Measurements from ENCODE around the gene CEBPE. TPM values are rescaled to one million over a fixed set of nuclear protein-coding genes. Genes with fewer than 3 reads are reported as not detected.
"Not testable (repeated sequence)": the region's sequence is repeated elsewhere in the genome, so short reads cannot be mapped to it uniquely, and the experiment has no call there.

CEBPE gene
- total RNA-seq, 4 donors from 2014 or later = not detected

- Histone ChIP-seq H3K9me3 (no peaks in the 10 kb centered on the region), H3K27ac (no peak overlapping the region), H3K36me3 (no peaks in the 10 kb centered on the region), H3K27me3 (peaks cover 0 to 11% of the 10 kb centered on the region in 2 donors), H3K4me3 (no peak overlapping the region), H3K4me1 (peaks cover 0 to 13% (median 0%) of the 10 kb centered on the region in 4 donors)
- 33 to 40% methylated on average over 9 of the region's 10 CpGs for WGBS, 2 donors
- TF ChIP-seq EP300 (IDR thresholded peaks at IDR 0.05) = no peak
- TF ChIP-seq CTCF (IDR thresholded peaks at IDR 0.05) = no peak
- TF ChIP-seq POLR2A (IDR thresholded peaks at IDR 0.05) = no peak
- DNase-seq (ENCODE audit: low spot score in 2 of 2) = no peak
These were observed 5.5 kb downstream of the CEBPE start for GRCh38 chr14:23113431-23114119.

- WGBS, 2 donors = 65 to 69% methylated on average over 12 of the region's 12 CpGs
- no peak for DNase-seq (ENCODE audit: low spot score in 2 of 2)
- H3K27ac ChIP-seq = no peak overlapping the region
These were observed 6.5 kb downstream of the CEBPE start for GRCh38 chr14:23112359-23113178.

GRCh38 chr14:23110579-23111365 is 8.3 kb downstream of the CEBPE start:
- no peak for TF ChIP-seq POLR2A (IDR thresholded peaks at IDR 0.05)
- no peak for TF ChIP-seq EP300 (IDR thresholded peaks at IDR 0.05)
- TF ChIP-seq CTCF (IDR thresholded peaks at IDR 0.05) = no peak
- Histone ChIP-seq H3K27ac (no peak overlapping the region), H3K36me3 (no peaks in the 10 kb centered on the region), H3K4me1 (peaks cover 0 to 13% (median 0%) of the 10 kb centered on the region in 4 donors), H3K27me3 (peaks cover 0 to 9% of the 10 kb centered on the region in 2 donors), H3K4me3 (no peak overlapping the region), H3K9me3 (no peaks in the 10 kb centered on the region)
- DNase-seq (ENCODE audit: low spot score in 2 of 2) = no peak
- 70 to 77% methylated on average over 5 of the region's 5 CpGs for WGBS, 2 donors

More at GRCh38 chr14:23112359-23113178, 6.5 kb downstream of the CEBPE start:
- Histone ChIP-seq H3K4me1 (peaks cover 0 to 13% (median 0%) of the 10 kb centered on the region in 4 donors), H3K36me3 (no peaks in the 10 kb centered on the region), H3K4me3 (no peak overlapping the region), H3K9me3 (no peaks in the 10 kb centered on the region), H3K27me3 (peaks cover 0 to 9% of the 10 kb centered on the region in 2 donors)
- TF ChIP-seq EP300 (IDR thresholded peaks at IDR 0.05) = no peak
- no peak for TF ChIP-seq POLR2A (IDR thresholded peaks at IDR 0.05)
- no peak for TF ChIP-seq CTCF (IDR thresholded peaks at IDR 0.05)

GRCh38 chr14:23109769-23110168 is 9.3 kb downstream of the CEBPE start:
- Histone ChIP-seq H3K27ac (no peak overlapping the region), H3K4me3 (no peak overlapping the region), H3K9me3 (no peaks in the 10 kb centered on the region), H3K4me1 (peaks cover 0 to 9% (median 0%) of the 10 kb centered on the region in 4 donors), H3K27me3 (peaks cover 0 to 7% of the 10 kb centered on the region in 2 donors), H3K36me3 (no peaks in the 10 kb centered on the region)
- TF ChIP-seq CTCF (IDR thresholded peaks at IDR 0.05) = no peak
- WGBS, 2 donors = 89 to 90% methylated on average over 1 of the region's 1 CpG
- no peak for DNase-seq (ENCODE audit: low spot score in 2 of 2)

GRCh38 chr14:23108169-23108568 is 10.9 kb downstream of the CEBPE start:
- WGBS, 2 donors = 89 to 92% methylated on average over 24 of the region's 24 CpGs
- not testable (repeated sequence) for H3K27me3 ChIP-seq; H3K4me3 ChIP-seq; H3K9me3 ChIP-seq; H3K27ac ChIP-seq; DNase-seq (ENCODE audit: low spot score in 2 of 2); H3K36me3 ChIP-seq; H3K4me1 ChIP-seq

- H3K4me1 ChIP-seq; H3K27ac ChIP-seq; H3K36me3 ChIP-seq; DNase-seq (ENCODE audit: low spot score in 2 of 2); H3K4me3 ChIP-seq; H3K27me3 ChIP-seq; H3K9me3 ChIP-seq: not testable (repeated sequence)
- WGBS, 2 donors = 78 to 80% methylated on average over 3 to 5 of the region's 5 CpGs
These were observed 11.4 kb downstream of the CEBPE start for GRCh38 chr14:23107620-23108019.
